Duodenal mucosa (tissue), 2 donors: ENCODE results near the gene PI3.
"Not testable (repeated sequence)": the region's sequence is repeated elsewhere in the genome, so short reads cannot be mapped to it uniquely, and the experiment has no call there.

Source experiments
- H3K27ac ChIP-seq: one replicate; pipeline ENCODE4 v1.7.0; 2013; ENCODE audit warnings: low read depth, low read length
- H3K27me3 ChIP-seq, 2 donors: one replicate each; pipeline ENCODE4 v1.7.0; 2013; ENCODE audit warnings: low read length in 2 of 2, control low read depth in 1 of 2; ENCODE audit not compliant: insufficient read depth in 2 of 2, control insufficient read depth in 1 of 2
- H3K36me3 ChIP-seq, 2 donors: one replicate each; pipeline ENCODE4 v1.7.0; 2013; ENCODE audit warnings: low read length in 2 of 2, control low read depth in 1 of 2; ENCODE audit not compliant: insufficient read depth in 2 of 2, control insufficient read depth in 1 of 2
- H3K4me1 ChIP-seq, 2 donors: one replicate each; pipeline ENCODE4 v1.7.0; 2013; ENCODE audit warnings: low read length in 2 of 2, control low read depth in 1 of 2; ENCODE audit not compliant: insufficient read depth in 2 of 2, control insufficient read depth in 1 of 2
- H3K4me3 ChIP-seq, 2 donors: one replicate each; pipeline ENCODE4 v1.7.0; 2013; ENCODE audit warnings: low read length in 2 of 2, low read depth in 1 of 2
- H3K9ac ChIP-seq, 2 donors: one replicate each; pipeline ENCODE4 v1.7.0; 2013; ENCODE audit warnings: low read length in 2 of 2, low read depth in 1 of 2
- H3K9me3 ChIP-seq, 2 donors: one replicate each; pipeline ENCODE4 v1.7.0; 2013; ENCODE audit warnings: low read length in 2 of 2, control low read depth in 1 of 2; ENCODE audit not compliant: control insufficient read depth in 1 of 2

The PI3 gene

DNA sequence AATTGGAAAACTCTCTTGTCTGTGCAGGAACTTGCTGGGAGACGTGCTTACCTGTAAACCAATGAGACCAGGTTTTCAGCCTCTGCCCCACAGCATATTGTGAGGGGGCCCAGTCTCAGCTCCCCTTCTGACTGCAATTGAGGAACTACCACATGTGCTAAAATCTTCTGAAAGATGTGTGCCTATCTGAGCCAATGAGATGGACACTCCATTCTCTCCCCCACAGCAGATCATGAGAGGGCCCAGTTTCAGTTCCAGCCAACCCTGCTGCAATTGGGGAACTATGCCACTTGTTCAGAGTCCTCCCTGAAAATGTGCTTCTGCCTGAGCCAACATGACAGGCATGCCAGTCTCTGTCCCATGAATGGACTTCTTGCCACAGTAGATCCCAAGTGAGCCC lies 20.9 kb upstream of the PI3 start:
- H3K9me3 ChIP-seq, result peaks cover 4 to 8% of the 10 kb centered on the region in 2 donors
- peaks cover 4 to 5% of the 10 kb centered on the region in 2 donors for H3K27me3 ChIP-seq
- H3K27ac ChIP-seq, result no peak overlapping the region
- peaks cover 0 to 9% of the 10 kb centered on the region in 2 donors for H3K4me1 ChIP-seq
- H3K36me3 ChIP-seq, result no peaks in the 10 kb centered on the region
- H3K9ac ChIP-seq, result no peak overlapping the region
- no peak overlapping the region for H3K4me3 ChIP-seq

GRCh38 chr20:45154183-45154582 lies 20.5 kb upstream of the PI3 start:
- no peaks in the 10 kb centered on the region for H3K36me3 ChIP-seq
- peaks cover 3 to 4% of the 10 kb centered on the region in 2 donors for H3K27me3 ChIP-seq
- peaks cover 7 to 12% of the 10 kb centered on the region in 2 donors for H3K9me3 ChIP-seq
- no peak overlapping the region for H3K27ac ChIP-seq
- no peak overlapping the region for H3K4me3 ChIP-seq
- H3K9ac ChIP-seq, result no peak overlapping the region
- peaks cover 0 to 9% of the 10 kb centered on the region in 2 donors for H3K4me1 ChIP-seq

GRCh38 chr20:45154794-45155193 lies 19.9 kb upstream of the PI3 start:
- not testable (repeated sequence) for H3K4me3 ChIP-seq, H3K36me3 ChIP-seq, H3K4me1 ChIP-seq, H3K27me3 ChIP-seq, H3K27ac ChIP-seq, H3K9ac ChIP-seq
- H3K9me3 ChIP-seq, result peaks cover 13 to 15% of the 10 kb centered on the region in 2 donors

DNA sequence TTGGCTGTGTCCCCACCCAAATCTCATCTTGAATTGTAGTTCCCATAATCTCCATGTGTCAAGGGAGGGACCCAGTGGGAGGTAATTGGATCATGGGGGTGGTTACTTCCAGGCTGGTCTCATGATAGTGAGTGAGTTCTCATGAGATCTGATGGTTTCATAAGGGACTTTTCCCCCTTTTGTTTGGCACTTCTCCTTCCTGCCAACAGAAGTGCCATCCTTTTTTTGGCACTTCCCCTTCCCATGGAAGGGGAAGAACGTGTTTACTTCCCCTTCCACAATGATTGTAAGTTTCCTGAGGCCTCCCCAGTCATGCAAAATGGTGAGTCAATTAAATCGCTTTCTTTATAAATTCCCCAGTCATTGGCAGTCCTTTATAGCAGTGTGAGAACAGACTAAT lies 18.0 kb upstream of the PI3 start:
- no peak overlapping the region for H3K4me3 ChIP-seq
- no peak overlapping the region for H3K27ac ChIP-seq
- no peaks in the 10 kb centered on the region for H3K36me3 ChIP-seq
- no peaks in the 10 kb centered on the region for H3K27me3 ChIP-seq
- H3K9ac ChIP-seq, result no peak overlapping the region
- H3K9me3 ChIP-seq, result peaks cover 13 to 15% of the 10 kb centered on the region in 2 donors
- H3K4me1 ChIP-seq, result peaks cover 0 to 9% of the 10 kb centered on the region in 2 donors

- H3K4me1 ChIP-seq, result peaks cover 0 to 9% of the 10 kb centered on the region in 2 donors
- H3K9me3 ChIP-seq, result peaks cover 13 to 15% of the 10 kb centered on the region in 2 donors
Measured at GRCh38 chr20:45157962-45158361, 16.7 kb upstream of the PI3 start.

DNA sequence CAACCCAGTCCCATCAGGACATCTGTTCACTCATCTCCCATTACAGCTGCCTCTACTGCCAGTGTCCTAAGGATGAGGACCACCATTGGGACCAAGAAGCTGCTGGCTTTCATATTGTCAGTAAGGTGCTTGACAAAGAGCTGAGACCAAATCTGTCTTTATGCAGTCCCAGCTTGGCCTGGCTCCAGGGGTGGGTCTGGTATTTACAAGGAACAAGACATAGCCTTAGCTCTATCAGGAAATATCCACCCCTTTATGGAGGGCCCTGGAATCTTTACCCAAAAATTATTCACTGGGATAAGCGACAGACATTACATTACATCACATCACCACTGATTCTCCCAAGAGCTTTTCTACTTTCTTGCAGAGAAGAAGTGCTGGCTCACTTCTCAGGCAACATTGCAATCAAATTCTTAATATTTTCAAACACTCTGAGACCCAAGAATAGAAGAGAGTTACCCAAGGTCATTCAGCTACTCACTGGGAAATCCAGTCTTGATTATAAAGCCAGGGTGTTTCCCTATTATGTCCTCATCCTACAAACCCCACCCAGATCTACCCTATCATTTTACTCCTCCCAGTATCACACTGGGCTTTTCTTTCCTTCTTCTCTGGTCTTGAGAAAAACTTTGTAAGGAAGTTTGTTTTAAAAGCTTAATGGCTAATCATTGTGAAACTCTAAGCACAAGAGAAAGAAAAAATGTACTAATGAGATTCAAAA lies 11.5 kb upstream of the PI3 start:
- H3K27me3 ChIP-seq, result no peaks in the 10 kb centered on the region
- no peak overlapping the region for H3K4me3 ChIP-seq
- H3K4me1 ChIP-seq, result peaks cover 0 to 3% of the 10 kb centered on the region in 2 donors
- no peak overlapping the region for H3K9ac ChIP-seq
- H3K9me3 ChIP-seq, result peaks cover 9 to 10% of the 10 kb centered on the region in 2 donors
- H3K27ac ChIP-seq, result no peak overlapping the region
- H3K36me3 ChIP-seq, result no peaks in the 10 kb centered on the region

More at GRCh38 chr20:45157962-45158361, 16.7 kb upstream of the PI3 start:
- Histone ChIP-seq H3K27me3 (no peaks in the 10 kb centered on the region), H3K4me3 (no peak overlapping the region), H3K9ac (no peak overlapping the region), H3K36me3 (no peaks in the 10 kb centered on the region), H3K27ac (no peak overlapping the region)

DNA sequence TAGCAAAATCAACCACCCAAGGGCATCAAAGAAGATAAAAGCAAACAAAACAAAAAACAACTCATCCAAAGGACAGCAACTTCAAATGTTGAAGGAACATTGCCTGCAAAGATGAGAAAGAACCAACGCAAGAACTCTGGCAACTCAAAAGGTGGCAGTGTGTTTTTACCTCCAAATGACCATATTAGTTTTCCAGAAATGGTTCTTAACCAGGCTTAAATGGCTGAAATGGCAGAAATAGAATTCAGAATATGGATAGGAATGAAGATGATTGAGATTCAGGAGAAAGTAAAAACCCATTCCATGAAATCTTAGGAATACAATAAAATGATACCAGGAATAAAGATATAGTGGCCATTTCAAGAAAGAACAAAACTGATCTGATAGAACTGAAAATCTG lies 9.8 kb upstream of the PI3 start:
- Histone ChIP-seq H3K9ac (no peak overlapping the region), H3K27me3 (no peaks in the 10 kb centered on the region), H3K27ac (no peak overlapping the region), H3K4me1 (no peaks in the 10 kb centered on the region), H3K9me3 (no peaks in the 10 kb centered on the region), H3K36me3 (no peaks in the 10 kb centered on the region), H3K4me3 (no peak overlapping the region)

DNA sequence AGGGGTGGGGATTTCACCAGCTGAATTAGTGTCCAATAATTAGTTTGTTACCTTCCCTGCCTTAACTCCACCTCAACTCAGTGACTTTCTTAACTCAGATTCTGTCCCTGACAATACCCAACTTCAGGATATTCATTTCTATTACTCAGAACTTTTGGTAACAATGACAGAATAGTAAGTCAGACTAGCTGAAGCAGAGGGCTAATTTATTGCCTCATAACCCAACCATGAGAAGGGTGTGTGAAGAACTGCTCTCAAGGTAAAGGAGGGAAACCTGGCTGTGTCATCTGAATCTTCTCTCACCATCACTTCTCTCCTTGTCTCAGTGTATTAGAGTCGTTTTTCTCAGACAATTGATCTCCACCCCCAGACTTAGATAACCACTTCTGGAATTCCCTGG lies 1.2 kb upstream of the PI3 start:
- Histone ChIP-seq H3K27ac (no peak overlapping the region), H3K36me3 (no peaks in the 10 kb centered on the region), H3K9me3 (no peaks in the 10 kb centered on the region), H3K27me3 (peaks cover 0 to 4% of the 10 kb centered on the region in 2 donors), H3K4me1 (peaks cover 8 to 10% of the 10 kb centered on the region in 2 donors), H3K4me3 (no peak overlapping the region), H3K9ac (no peak overlapping the region)

DNA sequence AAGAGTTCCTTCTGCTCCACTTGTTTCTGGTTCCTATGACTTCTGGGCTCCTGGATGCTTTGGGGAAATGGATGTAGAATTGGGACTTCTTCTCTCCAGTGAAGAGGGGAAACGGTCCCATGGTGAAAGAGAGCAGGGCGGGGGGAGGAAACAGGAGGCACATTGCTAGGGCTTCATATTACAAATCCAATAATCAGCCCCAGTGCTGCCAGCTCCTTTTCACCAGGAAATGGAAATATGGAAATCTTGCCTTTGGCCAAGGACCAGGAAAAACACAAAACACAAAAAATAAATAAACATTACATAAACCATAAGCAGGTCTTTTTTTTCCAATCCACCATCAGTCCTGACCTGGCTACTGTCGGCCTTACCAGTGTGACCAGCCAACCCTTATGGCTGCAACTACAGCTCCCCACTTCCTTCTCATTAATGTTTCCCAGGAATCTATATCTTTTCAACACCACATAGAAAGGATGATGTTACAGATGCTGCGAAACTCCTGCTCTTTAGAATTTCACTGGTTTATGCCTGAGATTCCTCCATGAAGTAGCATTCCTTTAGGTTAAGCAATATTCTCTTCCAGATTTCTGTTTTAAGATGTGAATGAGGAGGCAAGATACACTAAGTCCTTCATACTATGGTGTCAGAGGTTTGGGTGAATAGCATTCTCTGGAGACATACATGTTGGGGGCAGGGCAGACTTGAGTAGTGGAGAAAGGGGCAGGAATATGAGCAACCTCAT lies 2.0 kb downstream of the PI3 start:
- Histone ChIP-seq H3K27me3 (peaks cover 0 to 4% of the 10 kb centered on the region in 2 donors), H3K4me3 (no peak overlapping the region), H3K36me3 (no peaks in the 10 kb centered on the region), H3K27ac (no peak overlapping the region), H3K4me1 (peaks cover 8 to 10% of the 10 kb centered on the region in 2 donors), H3K9ac (no peak overlapping the region), H3K9me3 (no peaks in the 10 kb centered on the region)

DNA sequence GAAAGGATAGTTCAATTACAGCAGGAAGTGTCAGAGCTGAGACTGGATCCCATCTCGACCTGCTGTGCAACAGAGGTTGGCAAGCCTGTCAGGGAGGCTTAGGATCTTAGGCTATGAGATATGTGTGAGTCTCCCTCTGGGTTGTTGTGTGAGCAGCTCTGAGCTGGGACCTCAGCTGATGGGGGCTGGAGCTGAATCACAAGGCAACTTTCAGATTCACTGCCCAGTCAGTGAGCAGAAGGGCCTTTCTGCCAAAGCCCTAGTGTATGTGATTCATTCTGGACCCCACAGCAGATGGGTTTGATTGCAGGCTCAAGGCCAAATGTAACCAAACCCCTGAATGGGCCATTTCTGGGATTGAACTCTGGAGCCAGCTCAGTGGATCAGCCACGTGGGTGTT lies 4.5 kb downstream of the PI3 start:
- H3K27ac ChIP-seq, result no peak overlapping the region

More for the DNA sequence above, 4.5 kb downstream of the PI3 start:
- peaks cover 0 to under 1% of the 10 kb centered on the region in 2 donors for H3K27me3 ChIP-seq
- H3K4me1 ChIP-seq, result peaks cover 8 to 10% of the 10 kb centered on the region in 2 donors
- H3K9ac ChIP-seq, result no peak overlapping the region
- no peaks in the 10 kb centered on the region for H3K36me3 ChIP-seq
- H3K4me3 ChIP-seq, result no peak overlapping the region
- H3K9me3 ChIP-seq, result no peaks in the 10 kb centered on the region
